H1 (cell line): ENCODE data around the gene FLRT1. TPM values are rescaled to one million over a fixed set of nuclear protein-coding genes. Genes with fewer than 3 reads are reported as not detected.

Experiments used
- CHD7 ChIP-seq: fragments of 300-600 bp; sonication (generic); IDR thresholded peaks from 2 replicates; pipeline ENCODE4 v1.7.1; 2012; ENCODE audit warnings: low read length, moderate library complexity, mild to moderate bottlenecking, inconsistent platforms; ENCODE audit not compliant: insufficient replicate concordance
- CTBP2 ChIP-seq: IDR thresholded peaks from 2 replicates; pipeline ENCODE4 v1.7.0; 2011; ENCODE audit warnings: borderline replicate concordance, mild to moderate bottlenecking, moderate library complexity, mixed read lengths, low read length; ENCODE audit not compliant: insufficient read depth, insufficient read length
- CTCF ChIP-seq, 3 experiments: IDR thresholded peaks; 1 replicate in 2 of 3; 2 replicates in 1 of 3; pipeline versions ENCODE4 v1.5.1 to v1.6.1; 2011; ENCODE audit warnings: low read length in 3 of 3, mild to moderate bottlenecking in 3 of 3, inconsistent platforms in 2 of 3, low read depth in 1 of 3, moderate library complexity in 1 of 3; ENCODE audit not compliant: insufficient read depth in 1 of 3; ENCODE audit errors: control extremely low read depth in 1 of 3
- EP300 ChIP-seq, 2 experiments: IDR thresholded peaks; 1 replicate in 1 of 2; 2 replicates in 1 of 2; pipeline ENCODE4 v1.6.1; 2011 to 2012; ENCODE audit warnings: low read depth in 2 of 2, low read length in 2 of 2, mild to moderate bottlenecking in 2 of 2, borderline replicate concordance in 1 of 2, inconsistent platforms in 1 of 2, moderate library complexity in 1 of 2
- TAF7 ChIP-seq: optimal IDR thresholded peaks from 2 replicates; pipeline ENCODE3; 2011; ENCODE audit warnings: low read depth, mild to moderate bottlenecking, inconsistent platforms, low read length, moderate library complexity, borderline replicate concordance
- polyA plus RNA-seq, 7 experiments: library from polyadenylated mRNA; depleted of rRNA in 3 of 7; stranded (reverse) in 5 of 7; unstranded in 2 of 7; fragments of >200 nt in 5 of 7; fragments of 200-250 nt in 2 of 7; gene quantifications; 1 replicate in 5 of 7; 2 replicates in 1 of 7; 4 replicates in 1 of 7; pipeline versions ENCODE4 v1.2.1 to v1.2.3, GENCODE V29; 2011 to 2013; ENCODE audit warnings: missing spikeins in 2 of 7, mixed read lengths in 2 of 7
- total RNA-seq: library from RNA; stranded (reverse); fragmentation: NEBNext Ultra II Directional; extraction: Animal tissue kit (Norgen Biotek cat#: 25700); gene quantifications from 2 replicates; pipeline ENCODE4 v1.2.1, GENCODE V29; 2021

Gene FLRT1
- total and polyA plus RNA-seq, 2 of the 8 experiments (the other 6 are each of a cell fraction or from before 2014, with no cell fraction given): 0.14 to 0.28 TPM

GRCh38 chr11:64019106-64020037, 16.4 kb upstream of the FLRT1 start (continued):
- no peak for TF ChIP-seq CHD7
- no peak for TF ChIP-seq CTBP2
- no peak for TF ChIP-seq EP300 (IDR thresholded peaks at IDR 0.05; ENCODE audit: borderline replicate concordance in 1 of 2, low read depth in 2 of 2, low read length in 2 of 2)
- TF ChIP-seq CTCF (IDR thresholded peaks at IDR 0.05; ENCODE audit: control extremely low read depth in 1 of 3, insufficient read depth in 1 of 3, low read depth in 1 of 3, low read length in 3 of 3): no peak
- no peak for TF ChIP-seq TAF7
